HepG2 (cell line): ENCODE data around the gene GPR39. TPM values are rescaled to one million over a fixed set of nuclear protein-coding genes. Genes with fewer than 3 reads are reported as not detected.

Experiments
- HOXA7 ChIP-seq: sonication (generic); formaldehyde crosslinking; IDR thresholded peaks from 2 replicates; pipeline ENCODE4 v1.8.1; 2022; ENCODE audit warnings: mild to moderate bottlenecking, missing genetic modification reagents, moderate library complexity
- JUNB ChIP-seq: sonication (generic); formaldehyde crosslinking; IDR thresholded peaks from 2 replicates; pipeline ENCODE4 v1.8.0; 2022; ENCODE audit warnings: missing genetic modification reagents, mild to moderate bottlenecking, borderline replicate concordance
- KDM3A ChIP-seq: IDR thresholded peaks from 2 replicates; pipeline ENCODE4 v1.6.1; 2018; ENCODE audit warnings: low read depth, missing compliant biosample characterization
- MLX ChIP-seq: IDR thresholded peaks from 2 replicates; pipeline ENCODE4 v1.6.1; 2016
- RBFOX2 ChIP-seq: fragments of 200-400 bp; formaldehyde crosslinking; IDR thresholded peaks from 2 replicates; pipeline ENCODE4 v1.6.1; 2017; ENCODE audit warnings: low read depth, mild to moderate bottlenecking, low read length
- SOX5 ChIP-seq: IDR thresholded peaks from 2 replicates; pipeline ENCODE4 v1.6.1; 2016; ENCODE audit warnings: borderline replicate concordance
- STAG1 ChIP-seq: sonication (generic); formaldehyde crosslinking; IDR thresholded peaks from 2 replicates; pipeline ENCODE4 v1.4.0; 2020; ENCODE audit warnings: missing genetic modification reagents
- STAT5B ChIP-seq: sonication (generic); formaldehyde crosslinking; IDR thresholded peaks from 2 replicates; pipeline ENCODE4 v1.4.0; 2020; ENCODE audit warnings: missing genetic modification reagents
- ZNF547 ChIP-seq: sonication (generic); formaldehyde crosslinking; IDR thresholded peaks from 2 replicates; pipeline ENCODE4 v1.5.1; 2020; ENCODE audit warnings: mild to moderate bottlenecking, missing genetic modification reagents
- ZNF570 ChIP-seq: sonication (generic); formaldehyde crosslinking; IDR thresholded peaks from 2 replicates; pipeline ENCODE4 v1.4.0; 2020; ENCODE audit warnings: mild to moderate bottlenecking, missing genetic modification reagents, borderline replicate concordance
- ZNF703 ChIP-seq: sonication (generic); formaldehyde crosslinking; IDR thresholded peaks from 2 replicates; pipeline ENCODE4 v1.5.1; 2020; ENCODE audit warnings: missing genetic modification reagents, mild to moderate bottlenecking, moderate library complexity, borderline replicate concordance
- ZNF776 ChIP-seq: sonication (generic); formaldehyde crosslinking; IDR thresholded peaks from 2 replicates; pipeline ENCODE4 v1.4.0; 2020; ENCODE audit warnings: mild to moderate bottlenecking, missing genetic modification reagents
- ZSCAN21 ChIP-seq: sonication (generic); formaldehyde crosslinking; IDR thresholded peaks from 2 replicates; pipeline ENCODE4 v1.8.0; 2022; ENCODE audit warnings: mild to moderate bottlenecking, missing genetic modification reagents, moderate library complexity, borderline replicate concordance
- polyA plus RNA-seq, 8 experiments: library from polyadenylated mRNA; depleted of rRNA in 3 of 8; stranded (reverse) in 7 of 8; unstranded in 1 of 8; fragments of >200 nt; fragmentation: Illumina TruSeq in 4 of 8; extraction: Trizol in 4 of 8; gene quantifications; 2 replicates each; pipeline versions ENCODE4 v1.2.1 to v1.2.3, GENCODE V29; 2011 to 2016; ENCODE audit warnings: low read depth in 4 of 8, missing spikeins in 1 of 8, mixed read lengths in 1 of 8; ENCODE audit not compliant: insufficient read depth in 1 of 8
- total RNA-seq, 5 experiments: library from RNA; depleted of rRNA; stranded (reverse); fragments of >200 nt; fragmentation: Illumina TruSeq; extraction: Trizol; gene quantifications; 2 replicates each; pipeline ENCODE4 v1.2.3, GENCODE V29; 2016; ENCODE audit warnings: low read depth in 1 of 5
- TF ChIP-seq, protein P1 (sequence below): sonication (generic); formaldehyde crosslinking; IDR thresholded peaks from 2 replicates; pipeline ENCODE4 v1.4.0; 2020; ENCODE audit warnings: low read depth, mild to moderate bottlenecking, missing genetic modification reagents
- TF ChIP-seq, protein P2 (sequence below): sonication (generic); formaldehyde crosslinking; IDR thresholded peaks from 2 replicates; pipeline ENCODE4 v1.5.0; 2020; ENCODE audit warnings: mild to moderate bottlenecking, missing genetic modification reagents, borderline replicate concordance

The GPR39 gene
- total and polyA plus RNA-seq, 2 of the 13 experiments (the other 11 are each of a cell fraction or from before 2014, with no cell fraction given) = 0.16 to 0.62 TPM

GRCh38 chr2:132415915-132416722 lies 486 bp upstream of the GPR39 start (continued):
- TF ChIP-seq ZNF547 (CRISPR knock-in tag) (peak; percentile 26; the same call in 1 of the 2 replicates), RBFOX2 (peak; percentile 38; the same call in 1 of the 2 replicates), JUNB (no peak), KDM3A (CRISPR knock-in tag) (peak; percentile 84; the same call in 1 of the 2 replicates), ZNF776 (no peak), ZNF703 (CRISPR knock-in tag) (peak; percentile 27; the same call in 1 of the 2 replicates), SOX5 (peak; percentile 58; the same call in 1 of the 2 replicates), STAT5B (CRISPR knock-in tag) (no peak), ZSCAN21 (peak; percentile 68; the same call in 1 of the 2 replicates), ZNF570 (no peak), STAG1 (peak; percentile 14; the same call in 1 of the 2 replicates), HOXA7 (no peak), MLX (CRISPR knock-in tag) (no peak)
- TF ChIP-seq, protein P1, sequence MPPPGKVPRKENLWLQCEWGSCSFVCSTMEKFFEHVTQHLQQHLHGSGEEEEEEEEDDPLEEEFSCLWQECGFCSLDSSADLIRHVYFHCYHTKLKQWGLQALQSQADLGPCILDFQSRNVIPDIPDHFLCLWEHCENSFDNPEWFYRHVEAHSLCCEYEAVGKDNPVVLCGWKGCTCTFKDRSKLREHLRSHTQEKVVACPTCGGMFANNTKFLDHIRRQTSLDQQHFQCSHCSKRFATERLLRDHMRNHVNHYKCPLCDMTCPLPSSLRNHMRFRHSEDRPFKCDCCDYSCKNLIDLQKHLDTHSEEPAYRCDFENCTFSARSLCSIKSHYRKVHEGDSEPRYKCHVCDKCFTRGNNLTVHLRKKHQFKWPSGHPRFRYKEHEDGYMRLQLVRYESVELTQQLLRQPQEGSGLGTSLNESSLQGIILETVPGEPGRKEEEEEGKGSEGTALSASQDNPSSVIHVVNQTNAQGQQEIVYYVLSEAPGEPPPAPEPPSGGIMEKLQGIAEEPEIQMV = no peak
- TF ChIP-seq, protein P2, sequence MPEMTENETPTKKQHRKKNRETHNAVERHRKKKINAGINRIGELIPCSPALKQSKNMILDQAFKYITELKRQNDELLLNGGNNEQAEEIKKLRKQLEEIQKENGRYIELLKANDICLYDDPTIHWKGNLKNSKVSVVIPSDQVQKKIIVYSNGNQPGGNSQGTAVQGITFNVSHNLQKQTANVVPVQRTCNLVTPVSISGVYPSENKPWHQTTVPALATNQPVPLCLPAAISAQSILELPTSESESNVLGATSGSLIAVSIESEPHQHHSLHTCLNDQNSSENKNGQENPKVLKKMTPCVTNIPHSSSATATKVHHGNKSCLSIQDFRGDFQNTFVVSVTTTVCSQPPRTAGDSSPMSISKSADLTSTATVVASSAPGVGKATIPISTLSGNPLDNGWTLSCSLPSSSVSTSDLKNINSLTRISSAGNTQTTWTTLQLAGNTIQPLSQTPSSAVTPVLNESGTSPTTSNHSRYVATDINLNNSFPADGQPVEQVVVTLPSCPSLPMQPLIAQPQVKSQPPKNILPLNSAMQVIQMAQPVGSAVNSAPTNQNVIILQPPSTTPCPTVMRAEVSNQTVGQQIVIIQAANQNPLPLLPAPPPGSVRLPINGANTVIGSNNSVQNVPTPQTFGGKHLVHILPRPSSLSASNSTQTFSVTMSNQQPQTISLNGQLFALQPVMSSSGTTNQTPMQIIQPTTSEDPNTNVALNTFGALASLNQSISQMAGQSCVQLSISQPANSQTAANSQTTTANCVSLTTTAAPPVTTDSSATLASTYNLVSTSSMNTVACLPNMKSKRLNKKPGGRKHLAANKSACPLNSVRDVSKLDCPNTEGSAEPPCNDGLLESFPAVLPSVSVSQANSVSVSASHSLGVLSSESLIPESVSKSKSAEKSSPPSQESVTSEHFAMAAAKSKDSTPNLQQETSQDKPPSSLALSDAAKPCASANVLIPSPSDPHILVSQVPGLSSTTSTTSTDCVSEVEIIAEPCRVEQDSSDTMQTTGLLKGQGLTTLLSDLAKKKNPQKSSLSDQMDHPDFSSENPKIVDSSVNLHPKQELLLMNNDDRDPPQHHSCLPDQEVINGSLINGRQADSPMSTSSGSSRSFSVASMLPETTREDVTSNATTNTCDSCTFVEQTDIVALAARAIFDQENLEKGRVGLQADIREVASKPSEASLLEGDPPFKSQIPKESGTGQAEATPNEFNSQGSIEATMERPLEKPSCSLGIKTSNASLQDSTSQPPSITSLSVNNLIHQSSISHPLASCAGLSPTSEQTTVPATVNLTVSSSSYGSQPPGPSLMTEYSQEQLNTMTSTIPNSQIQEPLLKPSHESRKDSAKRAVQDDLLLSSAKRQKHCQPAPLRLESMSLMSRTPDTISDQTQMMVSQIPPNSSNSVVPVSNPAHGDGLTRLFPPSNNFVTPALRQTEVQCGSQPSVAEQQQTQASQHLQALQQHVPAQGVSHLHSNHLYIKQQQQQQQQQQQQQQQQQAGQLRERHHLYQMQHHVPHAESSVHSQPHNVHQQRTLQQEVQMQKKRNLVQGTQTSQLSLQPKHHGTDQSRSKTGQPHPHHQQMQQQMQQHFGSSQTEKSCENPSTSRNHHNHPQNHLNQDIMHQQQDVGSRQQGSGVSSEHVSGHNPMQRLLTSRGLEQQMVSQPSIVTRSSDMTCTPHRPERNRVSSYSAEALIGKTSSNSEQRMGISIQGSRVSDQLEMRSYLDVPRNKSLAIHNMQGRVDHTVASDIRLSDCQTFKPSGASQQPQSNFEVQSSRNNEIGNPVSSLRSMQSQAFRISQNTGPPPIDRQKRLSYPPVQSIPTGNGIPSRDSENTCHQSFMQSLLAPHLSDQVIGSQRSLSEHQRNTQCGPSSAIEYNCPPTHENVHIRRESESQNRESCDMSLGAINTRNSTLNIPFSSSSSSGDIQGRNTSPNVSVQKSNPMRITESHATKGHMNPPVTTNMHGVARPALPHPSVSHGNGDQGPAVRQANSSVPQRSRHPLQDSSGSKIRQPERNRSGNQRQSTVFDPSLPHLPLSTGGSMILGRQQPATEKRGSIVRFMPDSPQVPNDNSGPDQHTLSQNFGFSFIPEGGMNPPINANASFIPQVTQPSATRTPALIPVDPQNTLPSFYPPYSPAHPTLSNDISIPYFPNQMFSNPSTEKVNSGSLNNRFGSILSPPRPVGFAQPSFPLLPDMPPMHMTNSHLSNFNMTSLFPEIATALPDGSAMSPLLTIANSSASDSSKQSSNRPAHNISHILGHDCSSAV (CRISPR knock-in tag) = no peak; the same call in 1 of the 2 replicates
